Loucy (cell line): Measurements from ENCODE around the gene SLC4A3.

Source experiments
- H2AFZ ChIP-seq: fragments of 200-600 bp; sonication (generic); 2 replicates; pipeline ENCODE4 v1.6.0; 2016; ENCODE audit warnings: antibody characterized with exemption, mild to moderate bottlenecking, low read length, moderate library complexity
- H3F3A ChIP-seq: fragments of 200-600 bp; 2 replicates; pipeline ENCODE4 v1.6.0; 2016; ENCODE audit warnings: antibody characterized with exemption, low read depth, mild to moderate bottlenecking
- H3K27me3 ChIP-seq: fragments of 200-600 bp; sonication (generic); 2 replicates; pipeline ENCODE4 v1.6.1; 2014; ENCODE audit warnings: low read length, mild to moderate bottlenecking; ENCODE audit not compliant: insufficient read depth, poor library complexity, severe bottlenecking
- H3K36me3 ChIP-seq: fragments of 200-600 bp; sonication (generic); 2 replicates; pipeline ENCODE4 v1.6.1; 2016; ENCODE audit warnings: low read length; ENCODE audit not compliant: insufficient read depth
- H3K4me1 ChIP-seq: fragments of 200-600 bp; sonication (generic); 2 replicates; pipeline ENCODE4 v1.5.1; 2014; ENCODE audit warnings: low read length, mild to moderate bottlenecking; ENCODE audit not compliant: insufficient read depth, poor library complexity, severe bottlenecking
- H3K4me2 ChIP-seq: fragments of 200-600 bp; sonication (generic); 2 replicates; pipeline ENCODE4 v1.6.0; 2014; ENCODE audit warnings: antibody characterized with exemption, low read length, low read depth, mild to moderate bottlenecking; ENCODE audit not compliant: poor library complexity, severe bottlenecking
- H3K4me3 ChIP-seq: fragments of 200-600 bp; sonication (generic); 2 replicates; pipeline ENCODE4 v1.5.1; 2014; ENCODE audit warnings: low read length, mild to moderate bottlenecking, mixed read lengths; ENCODE audit not compliant: poor library complexity, severe bottlenecking
- H3K79me2 ChIP-seq: fragments of 200-600 bp; sonication (generic); 2 replicates; pipeline ENCODE4 v1.6.1; 2014; ENCODE audit warnings: low read length; ENCODE audit not compliant: insufficient read depth
- H3K9ac ChIP-seq: fragments of 200-600 bp; sonication (generic); 2 replicates; pipeline ENCODE4 v1.6.0; 2014; ENCODE audit warnings: mild to moderate bottlenecking, low read depth, low read length, moderate library complexity; ENCODE audit not compliant: poor library complexity, severe bottlenecking
- H3K9me2 ChIP-seq: fragments of 200-600 bp; sonication (generic); replicated peaks from 2 replicates; pipeline ENCODE4 v1.6.1; 2016; ENCODE audit warnings: low read depth, low read length, mixed read lengths
- H3K9me3 ChIP-seq: fragments of 200-600 bp; sonication (generic); 2 replicates; pipeline ENCODE4 v1.6.1; 2014; ENCODE audit warnings: mild to moderate bottlenecking, antibody characterized with exemption, low read length, low read depth; ENCODE audit not compliant: insufficient read depth
- H4K20me1 ChIP-seq: fragments of 200-600 bp; sonication (generic); 2 replicates; pipeline ENCODE4 v1.6.0; 2014; ENCODE audit warnings: antibody characterized with exemption, low read length, mild to moderate bottlenecking; ENCODE audit not compliant: insufficient read depth, poor library complexity, severe bottlenecking
- CTCF ChIP-seq: fragments of 200-600 bp; sonication (generic); conservative IDR thresholded peaks from 2 replicates; pipeline ENCODE4 v1.5.1; 2014; ENCODE audit warnings: mild to moderate bottlenecking, antibody characterized with exemption, low read length
- EZH2phosphoT487 ChIP-seq: fragments of 200-600 bp; IDR thresholded peaks from 2 replicates; pipeline ENCODE4 v1.6.1; 2018; ENCODE audit warnings: antibody characterized with exemption, mild to moderate bottlenecking, moderate library complexity, borderline replicate concordance

Gene SLC4A3

GRCh38 chr2:219631406-219631891, 4.0 kb downstream of the SLC4A3 start:
- Histone ChIP-seq H3K9me2 (no peaks in the 10 kb centered on the region), H3K79me2 (no peaks in the 10 kb centered on the region), H2AFZ (no peak overlapping the region), H4K20me1 (no peaks in the 10 kb centered on the region), H3K9me3 (no peaks in the 10 kb centered on the region), H3K27me3 (peaks cover 7% of the 10 kb centered on the region), H3K9ac (no peak overlapping the region), H3K4me2 (no peak overlapping the region), H3K36me3 (no peaks in the 10 kb centered on the region), H3K4me3 (no peak overlapping the region), H3F3A (no peaks in the 10 kb centered on the region), H3K4me1 (no peaks in the 10 kb centered on the region)
- no peak for TF ChIP-seq CTCF
- TF ChIP-seq EZH2phosphoT487 = no peak

GRCh38 chr2:219631904-219632759, 4.7 kb downstream of the SLC4A3 start:
- no peaks in the 10 kb centered on the region for H3F3A ChIP-seq
- H3K9me3 ChIP-seq = no peaks in the 10 kb centered on the region
- H3K27me3 ChIP-seq = peaks cover under 1% of the 10 kb centered on the region
- H3K9ac ChIP-seq = no peak overlapping the region
- no peaks in the 10 kb centered on the region for H3K36me3 ChIP-seq
- H3K9me2 ChIP-seq = no peaks in the 10 kb centered on the region
- TF ChIP-seq EZH2phosphoT487 = no peak
- no peak for TF ChIP-seq CTCF
- no peaks in the 10 kb centered on the region for H3K79me2 ChIP-seq
- no peaks in the 10 kb centered on the region for H4K20me1 ChIP-seq
- no peak overlapping the region for H3K4me3 ChIP-seq
- H2AFZ ChIP-seq = no peak overlapping the region
- H3K4me2 ChIP-seq = no peak overlapping the region
- H3K4me1 ChIP-seq = no peaks in the 10 kb centered on the region

GRCh38 chr2:219632760-219633105, 5.3 kb downstream of the SLC4A3 start:
- Histone ChIP-seq H3F3A (no peaks in the 10 kb centered on the region), H3K4me1 (no peaks in the 10 kb centered on the region), H3K4me2 (no peak overlapping the region), H3K79me2 (no peaks in the 10 kb centered on the region), H3K9ac (no peak overlapping the region), H2AFZ (no peak overlapping the region), H3K27me3 (no peaks in the 10 kb centered on the region), H3K36me3 (no peaks in the 10 kb centered on the region), H3K9me3 (no peaks in the 10 kb centered on the region), H3K9me2 (no peaks in the 10 kb centered on the region), H4K20me1 (no peaks in the 10 kb centered on the region), H3K4me3 (no peak overlapping the region)
- TF ChIP-seq EZH2phosphoT487 = no peak
- TF ChIP-seq CTCF = no peak
